ENCODE results near the gene TRIM71.

Gene TRIM71

GRCh38 chr3:32866533-32866932, 48.7 kb downstream of the TRIM71 start:
- DNase-seq (ENCODE audit: low spot score) = no peak

DNA sequence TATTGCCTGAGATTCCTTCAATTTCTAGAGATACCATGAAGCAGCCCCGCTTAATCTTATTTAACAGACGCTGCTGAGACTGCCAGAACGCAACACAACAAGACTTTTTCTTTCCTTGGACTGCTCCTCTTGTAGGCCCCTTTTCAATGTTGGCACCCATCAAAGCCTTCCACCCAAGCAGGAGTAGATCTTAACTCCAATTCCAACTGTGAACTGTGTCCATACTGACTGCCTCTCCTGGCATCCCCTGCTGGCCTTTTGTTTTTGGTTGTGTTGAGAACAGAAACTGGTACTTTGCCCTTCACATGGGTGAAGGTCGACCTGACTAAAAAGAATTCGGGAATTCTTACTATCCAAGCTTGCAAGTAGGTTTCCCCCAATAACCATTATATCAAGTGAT, 50.2 kb downstream of the TRIM71 start:
- DNase-seq (ENCODE audit: low spot score) = no peak

- no peak for DNase-seq (ENCODE audit: low spot score)
Observed at GRCh38 chr3:32868719-32869512, 51.1 kb downstream of the TRIM71 start.

- DNase-seq (ENCODE audit: low spot score) = no peak
Observed at GRCh38 chr3:32869513-32870047, 51.8 kb downstream of the TRIM71 start.

- DNase-seq (ENCODE audit: low spot score) = no peak
Observed at GRCh38 chr3:32870373-32871095, 52.7 kb downstream of the TRIM71 start.

DNA sequence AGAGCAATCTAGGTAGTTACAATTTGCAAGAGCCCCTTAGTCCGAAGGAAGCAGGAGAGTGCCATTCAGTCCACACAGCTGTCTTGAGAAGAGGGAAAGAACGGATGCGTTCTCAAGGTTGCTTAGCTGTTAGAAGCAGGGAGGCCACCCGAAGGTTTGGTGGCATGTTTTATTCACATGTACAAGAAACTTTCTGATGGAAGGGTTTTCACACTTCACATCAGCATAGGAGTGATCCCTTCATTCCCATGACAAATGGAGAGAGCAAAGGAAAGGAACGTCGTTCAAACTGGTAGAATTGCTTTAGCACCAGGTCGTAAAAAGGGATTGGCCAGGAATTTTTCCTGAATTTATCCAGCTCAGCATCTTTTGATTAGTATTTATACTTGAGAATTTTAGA, 53.5 kb downstream of the TRIM71 start:
- DNase-seq (ENCODE audit: low spot score) = no peak

GRCh38 chr3:32872487-32873382, 54.9 kb downstream of the TRIM71 start:
- no peak for DNase-seq (ENCODE audit: low spot score)

GRCh38 chr3:32873531-32874130, 55.8 kb downstream of the TRIM71 start:
- no peak for DNase-seq (ENCODE audit: low spot score)

GRCh38 chr3:32876920-32877319, 59.1 kb downstream of the TRIM71 start:
- no peak for DNase-seq (ENCODE audit: low spot score)

- no peak for DNase-seq (ENCODE audit: low spot score)
Observed at GRCh38 chr3:32877598-32877997, 59.8 kb downstream of the TRIM71 start.

- no peak for DNase-seq (ENCODE audit: low spot score)
Observed at GRCh38 chr3:32880225-32880624, 62.4 kb downstream of the TRIM71 start.

GRCh38 chr3:32881624-32882023, 63.8 kb downstream of the TRIM71 start:
- no peak for DNase-seq (ENCODE audit: low spot score)

DNA sequence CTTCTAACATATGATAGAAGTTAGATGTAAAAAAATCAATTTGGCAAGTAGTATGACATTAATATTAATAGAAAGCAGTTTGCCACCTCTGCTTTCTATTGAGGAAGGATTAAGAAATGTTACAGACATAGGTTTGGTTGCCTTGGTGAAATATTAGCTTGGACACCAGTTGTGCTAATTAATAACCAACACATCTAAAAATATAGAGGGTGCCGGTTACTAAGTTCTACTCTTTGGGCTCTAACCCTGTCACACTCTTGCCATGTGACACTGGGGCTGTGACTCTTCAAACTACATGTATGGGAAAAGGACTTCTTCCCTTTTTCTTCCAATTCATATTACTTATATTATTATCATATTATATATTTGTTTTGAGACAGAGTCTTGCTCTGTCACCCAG, 64.4 kb downstream of the TRIM71 start:
- no peak for DNase-seq (ENCODE audit: low spot score)

DNA sequence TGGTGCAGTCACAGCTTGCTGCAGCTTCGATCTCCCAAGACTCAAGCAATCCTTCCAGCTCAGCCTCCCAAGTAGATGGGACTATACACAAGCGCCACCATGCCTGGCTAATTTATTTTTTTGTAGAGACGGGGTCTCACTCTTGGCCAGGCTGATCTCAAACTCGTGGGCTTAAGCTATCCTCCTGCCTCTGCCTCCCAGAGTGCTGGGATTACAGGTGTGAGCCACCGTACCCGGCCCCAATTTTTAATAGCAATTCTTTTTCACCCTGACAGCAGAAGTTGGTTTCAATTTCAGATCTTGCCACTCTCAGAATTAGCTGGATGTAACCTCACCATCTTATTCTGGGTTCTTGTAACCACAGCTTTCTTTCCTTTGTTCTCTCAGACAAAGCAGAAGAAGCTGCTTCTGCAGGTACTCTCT, 64.8 kb downstream of the TRIM71 start:
- no peak for DNase-seq (ENCODE audit: low spot score)

DNA sequence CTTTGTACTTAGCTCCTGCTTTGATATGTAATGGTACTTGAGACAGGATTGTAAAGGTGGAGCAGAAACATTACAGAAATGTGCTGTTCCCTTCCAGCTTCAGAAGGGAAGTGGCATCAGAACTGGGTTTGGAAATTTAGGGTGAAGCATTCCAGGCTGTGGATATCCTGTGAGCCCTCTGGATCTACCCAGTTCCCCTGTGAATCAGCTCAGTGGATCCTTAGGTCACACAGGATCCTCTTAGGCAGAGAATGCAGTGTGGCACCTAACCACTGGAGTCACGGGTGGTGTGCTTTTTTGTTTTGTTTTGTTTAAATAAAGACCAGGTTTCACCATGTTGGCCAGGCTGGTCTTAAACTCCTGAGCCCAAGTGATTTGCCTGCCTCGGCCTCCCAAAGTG, 66.0 kb downstream of the TRIM71 start:
- DNase-seq (ENCODE audit: low spot score) = no peak

DNA sequence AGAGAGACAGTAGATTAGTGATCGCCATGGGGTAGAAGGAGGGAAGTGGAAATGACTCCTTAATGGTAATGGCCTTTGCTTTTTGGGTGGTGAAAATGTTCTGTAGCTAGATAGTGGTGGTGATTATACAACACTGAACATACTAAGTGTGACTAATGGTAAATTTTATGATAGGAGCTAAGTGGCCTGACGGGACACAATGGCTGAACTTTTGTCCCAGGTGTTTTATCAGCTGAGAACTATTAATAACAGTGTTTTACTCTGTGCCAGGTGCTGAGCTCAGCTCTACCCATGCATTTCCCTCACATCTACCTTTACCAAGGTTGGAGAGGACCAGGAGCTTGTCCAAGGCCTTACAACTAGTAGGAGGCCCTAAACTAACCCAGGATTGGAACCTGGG, 66.8 kb downstream of the TRIM71 start:
- no peak for DNase-seq (ENCODE audit: low spot score)

DNA sequence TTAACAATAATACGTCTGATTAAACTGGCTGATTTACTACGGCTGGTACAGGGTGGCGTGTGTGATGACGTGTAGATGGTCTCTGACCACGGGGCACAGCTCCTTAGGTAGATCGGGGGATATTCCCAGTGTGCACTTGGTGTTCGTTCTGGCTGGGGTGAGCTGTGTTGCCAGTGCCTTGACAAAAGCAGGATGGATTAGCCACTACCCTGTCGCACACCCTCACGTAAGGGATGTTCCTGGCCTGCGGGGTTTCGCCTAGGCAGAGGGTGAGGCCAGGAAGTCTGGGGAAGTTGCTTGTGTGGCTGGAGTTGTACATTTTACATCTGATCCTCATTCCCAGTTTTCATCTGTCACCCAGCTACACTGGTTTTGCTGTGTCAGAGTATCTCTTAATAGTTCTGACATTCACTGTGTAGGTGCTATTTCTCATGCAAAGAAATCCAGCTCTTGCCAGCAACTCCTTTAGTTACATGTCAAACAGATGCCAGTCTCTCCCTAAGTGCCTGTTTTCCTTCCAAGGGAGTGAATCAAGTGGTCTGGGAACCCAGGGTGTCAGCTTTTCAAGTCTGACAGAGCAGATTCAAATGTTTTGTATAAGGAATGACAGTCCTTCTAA, 67.6 kb downstream of the TRIM71 start:
- DNase-seq (ENCODE audit: low spot score) = no peak

DNA sequence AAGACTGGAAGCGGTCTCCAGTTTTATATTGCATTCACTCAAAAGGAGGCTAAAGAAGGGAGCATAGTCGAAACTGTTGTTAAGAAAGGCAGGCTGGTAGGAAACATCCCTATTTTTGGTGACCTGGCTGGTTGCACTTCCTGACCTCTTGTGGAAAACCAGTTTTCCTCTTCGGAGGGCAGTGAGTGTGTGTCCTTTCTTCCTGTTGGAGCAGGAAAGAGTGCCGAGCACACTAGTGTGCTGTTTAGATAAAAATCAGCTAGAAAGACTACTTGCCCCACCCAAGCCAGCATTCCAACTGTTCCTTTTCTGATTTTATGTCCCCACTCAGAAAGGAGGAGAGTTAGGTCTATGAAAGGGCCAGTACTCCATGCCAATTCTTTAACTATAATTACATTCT, 68.5 kb downstream of the TRIM71 start:
- DNase-seq (ENCODE audit: low spot score) = no peak

DNA sequence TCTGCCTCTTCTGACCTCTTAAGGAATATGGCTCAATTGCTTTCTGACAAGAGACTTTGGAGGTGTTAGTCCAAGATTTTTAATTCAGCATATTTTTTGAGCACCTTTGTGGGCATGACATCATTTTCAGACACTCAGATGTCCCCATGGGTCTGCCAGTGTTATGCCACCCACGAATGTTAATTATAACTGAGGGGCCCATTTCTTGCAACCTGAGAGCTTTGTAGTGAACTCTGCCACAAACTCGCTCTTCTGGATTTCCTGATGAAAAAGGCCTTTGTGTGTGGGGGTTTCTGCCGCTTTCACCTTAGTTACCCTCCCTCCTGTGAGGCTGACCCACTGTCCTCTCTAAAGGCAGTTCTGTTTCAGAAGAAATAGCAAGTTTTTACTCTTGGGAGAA, 69.1 kb downstream of the TRIM71 start:
- DNase-seq (ENCODE audit: low spot score) = no peak

DNA sequence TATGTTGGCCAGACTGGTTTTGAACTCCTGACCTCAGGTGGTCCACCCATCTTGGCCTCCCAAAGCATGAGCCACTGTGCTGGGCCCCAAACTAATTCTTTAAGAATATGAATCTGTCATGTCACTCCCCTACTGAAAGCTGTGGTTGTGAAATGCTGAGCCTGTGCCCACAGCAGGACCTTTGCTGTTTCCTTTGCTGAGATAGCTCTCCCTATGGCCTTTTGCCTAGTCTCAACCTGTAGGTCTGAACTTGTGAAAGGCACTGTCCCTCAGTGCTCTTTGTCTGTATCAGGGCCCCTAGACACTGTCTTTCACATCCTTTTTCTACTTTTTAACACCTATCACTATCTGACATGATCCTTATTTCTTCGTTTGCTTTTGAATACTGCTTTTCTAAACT, 70.9 kb downstream of the TRIM71 start:
- DNase-seq (ENCODE audit: low spot score) = no peak
